Measurements from ENCODE around the gene NPRL2.

NPRL2 gene

GRCh38 chr3:50298836-50299637 lies 51.5 kb downstream of the NPRL2 start, which contains the start of the genes HYAL3 and NAA80:
Gene HYAL3 (minus strand): TSS chr3:50299405. CDS start chr3:50295602, 3,803 bp downstream.
Gene NAA80 (minus strand): TSS chr3:50299405. CDS start chr3:50297463, 1,942 bp downstream.
- peak; percentile 34 for TF ChIP-seq CTCF (IDR thresholded peaks at IDR 0.05; ENCODE audit: insufficient read depth, low read length, poor library complexity, severe bottlenecking)
- peak; percentile 99 for DNase-seq (ENCODE audit: extremely low read depth, insufficient read length)
- H3K27me3 ChIP-seq (replicated peaks; ENCODE audit: control insufficient read depth, insufficient read depth, low read length), result no peaks in the 10 kb centered on the region
- no peaks in the 10 kb centered on the region for H3K36me3 ChIP-seq (ENCODE audit: control insufficient read depth, insufficient read depth, low read length)
- H3K4me3 ChIP-seq (replicated peaks; ENCODE audit: low read depth, low read length), result peak within 1 kb of the TSS; percentile 76

GRCh38 chr3:50297896-50298725 lies 52.5 kb downstream of the NPRL2 start:
- TF ChIP-seq CTCF (IDR thresholded peaks at IDR 0.05; ENCODE audit: insufficient read depth, low read length, poor library complexity, severe bottlenecking), result no peak
- DNase-seq (ENCODE audit: extremely low read depth, insufficient read length), result no peak
- Histone ChIP-seq H3K27me3 (replicated peaks; ENCODE audit: control insufficient read depth, insufficient read depth, low read length) (no peaks in the 10 kb centered on the region), H3K36me3 (ENCODE audit: control insufficient read depth, insufficient read depth, low read length) (no peaks in the 10 kb centered on the region), H3K4me3 (replicated peaks; ENCODE audit: low read depth, low read length) (peak overlapping the region; percentile 76)

- Histone ChIP-seq H3K36me3 (ENCODE audit: control insufficient read depth, insufficient read depth, low read length) (no peaks in the 10 kb centered on the region), H3K27me3 (replicated peaks; ENCODE audit: control insufficient read depth, insufficient read depth, low read length) (no peaks in the 10 kb centered on the region), H3K4me3 (replicated peaks; ENCODE audit: low read depth, low read length) (no peak overlapping the region)
- no peak for DNase-seq (ENCODE audit: extremely low read depth, insufficient read length)
- TF ChIP-seq CTCF (IDR thresholded peaks at IDR 0.05; ENCODE audit: insufficient read depth, low read length, poor library complexity, severe bottlenecking), result no peak
Measured at GRCh38 chr3:50297384-50297775, 53.2 kb downstream of the NPRL2 start.

Measured in GM06990 (cell line).